ENCODE measurements around the gene HECTD4. TPM values are rescaled to one million over a fixed set of nuclear protein-coding genes. Genes with fewer than 3 reads are reported as not detected.

Gene HECTD4
- polyA plus RNA-seq, 1 donor from 2014 or later, result 15.8 TPM

DNA sequence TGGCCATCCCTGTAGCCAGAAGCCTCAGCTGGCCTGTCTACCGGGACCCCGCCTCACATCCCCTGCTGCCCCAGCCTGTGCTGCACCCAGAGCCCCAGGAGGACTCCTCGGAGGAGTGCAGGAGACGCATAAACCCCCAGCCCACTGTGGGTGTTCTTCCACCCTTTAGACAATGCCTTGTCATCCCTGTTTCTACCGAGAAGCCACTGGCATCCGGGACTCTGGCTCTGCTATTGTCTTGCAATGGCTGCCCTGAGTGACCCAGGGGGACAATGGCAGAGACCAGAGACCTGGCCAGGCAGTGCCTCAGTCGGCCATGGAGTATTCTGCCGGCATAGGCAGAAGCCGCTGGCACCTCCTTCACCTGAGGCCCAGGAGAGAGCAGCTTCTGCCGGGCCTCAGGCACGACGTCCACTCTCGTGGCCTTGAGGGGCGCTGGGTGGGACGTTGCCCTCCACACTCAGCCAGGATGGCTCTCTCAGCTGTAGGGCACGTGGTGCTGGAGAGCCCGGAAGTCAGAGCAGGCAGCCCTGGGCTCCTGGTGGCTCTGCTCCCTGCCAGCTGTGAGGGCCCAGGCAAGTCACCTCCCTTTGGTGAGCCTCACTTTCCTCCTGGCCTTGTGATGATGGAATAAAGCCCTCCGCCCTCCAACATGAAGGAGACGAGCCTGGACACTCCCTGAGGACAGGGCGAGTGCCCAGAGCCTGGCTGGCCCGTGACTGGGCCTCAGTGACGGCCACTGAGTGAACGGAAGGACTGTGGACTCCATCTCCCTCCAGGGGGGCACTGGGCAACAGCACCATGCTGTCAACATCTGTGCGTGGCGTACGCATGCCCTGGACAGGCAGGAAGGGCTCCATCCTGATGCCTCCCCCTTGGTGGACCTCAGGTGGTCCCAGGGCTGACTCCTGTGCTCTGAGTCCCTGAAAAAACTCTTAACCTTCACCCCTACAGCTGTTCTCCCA, 215.9 kb downstream of the HECTD4 start:
- Histone ChIP-seq H3K79me2 (replicated peaks; ENCODE audit: insufficient read depth, low read length) (no peaks in the 10 kb centered on the region), H3K36me3 (ENCODE audit: insufficient read depth, low read length) (peaks cover 3% of the 10 kb centered on the region), H3K9me3 (ENCODE audit: low read length) (no peaks in the 10 kb centered on the region), H2AFZ (ENCODE audit: low read depth, low read length) (no peak overlapping the region), H3F3A (ENCODE audit: insufficient read depth, low read length, poor library complexity, severe bottlenecking) (no peaks in the 10 kb centered on the region), H3K27ac (ENCODE audit: low read length) (no peak overlapping the region), H3K27me3 (ENCODE audit: insufficient read depth, low read depth, low read length) (no peaks in the 10 kb centered on the region), H3K9me2 (ENCODE audit: insufficient read depth, low read length) (no peaks in the 10 kb centered on the region), H3K4me3 (ENCODE audit: low read length) (no peak overlapping the region), H3K9ac (ENCODE audit: low read length) (no peak overlapping the region), H3K4me2 (ENCODE audit: low read length) (no peak overlapping the region), H4K20me1 (ENCODE audit: insufficient read depth) (no peaks in the 10 kb centered on the region)
- TF ChIP-seq POLR2AphosphoS5 (IDR thresholded peaks at IDR 0.05) (peak; percentile 14), EP300 (conservative IDR thresholded peaks at IDR 0.05; ENCODE audit: poor library complexity, severe bottlenecking) (no peak), TAF1 (IDR thresholded peaks at IDR 0.05; ENCODE audit: low read depth) (no peak)

DNA sequence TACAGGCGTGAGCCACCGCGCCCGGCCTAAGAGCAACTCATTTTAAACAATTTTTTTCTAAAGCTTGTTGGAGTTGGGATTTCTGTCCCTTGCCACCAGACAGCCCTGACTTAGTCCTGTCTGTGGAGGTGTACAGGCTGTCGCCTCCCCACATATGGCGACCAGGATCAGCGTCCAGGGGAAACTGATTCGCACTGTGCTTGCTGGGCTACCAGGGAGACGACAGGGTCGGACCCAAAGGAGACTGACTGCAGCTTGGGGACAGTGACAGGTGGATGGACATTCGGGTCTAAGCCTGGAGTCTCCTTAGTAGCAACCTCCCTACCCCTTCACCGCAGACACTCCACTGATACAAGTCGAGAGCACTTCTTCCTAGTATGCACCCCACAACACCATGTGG, 216.6 kb downstream of the HECTD4 start:
- Histone ChIP-seq H3K4me3 (ENCODE audit: low read length) (no peak overlapping the region), H4K20me1 (ENCODE audit: insufficient read depth) (no peaks in the 10 kb centered on the region), H3K4me2 (ENCODE audit: low read length) (no peak overlapping the region), H3K27ac (ENCODE audit: low read length) (no peak overlapping the region), H3K9me2 (ENCODE audit: insufficient read depth, low read length) (no peaks in the 10 kb centered on the region), H3F3A (ENCODE audit: insufficient read depth, low read length, poor library complexity, severe bottlenecking) (no peaks in the 10 kb centered on the region), H3K27me3 (ENCODE audit: insufficient read depth, low read depth, low read length) (no peaks in the 10 kb centered on the region), H3K9me3 (ENCODE audit: low read length) (no peaks in the 10 kb centered on the region), H3K9ac (ENCODE audit: low read length) (no peak overlapping the region), H3K36me3 (ENCODE audit: insufficient read depth, low read length) (peaks cover 3% of the 10 kb centered on the region), H2AFZ (ENCODE audit: low read depth, low read length) (no peak overlapping the region), H3K79me2 (replicated peaks; ENCODE audit: insufficient read depth, low read length) (no peaks in the 10 kb centered on the region)
- TF ChIP-seq MXI1 (conservative IDR thresholded peaks at IDR 0.05; ENCODE audit: poor library complexity, severe bottlenecking), result no peak

DNA sequence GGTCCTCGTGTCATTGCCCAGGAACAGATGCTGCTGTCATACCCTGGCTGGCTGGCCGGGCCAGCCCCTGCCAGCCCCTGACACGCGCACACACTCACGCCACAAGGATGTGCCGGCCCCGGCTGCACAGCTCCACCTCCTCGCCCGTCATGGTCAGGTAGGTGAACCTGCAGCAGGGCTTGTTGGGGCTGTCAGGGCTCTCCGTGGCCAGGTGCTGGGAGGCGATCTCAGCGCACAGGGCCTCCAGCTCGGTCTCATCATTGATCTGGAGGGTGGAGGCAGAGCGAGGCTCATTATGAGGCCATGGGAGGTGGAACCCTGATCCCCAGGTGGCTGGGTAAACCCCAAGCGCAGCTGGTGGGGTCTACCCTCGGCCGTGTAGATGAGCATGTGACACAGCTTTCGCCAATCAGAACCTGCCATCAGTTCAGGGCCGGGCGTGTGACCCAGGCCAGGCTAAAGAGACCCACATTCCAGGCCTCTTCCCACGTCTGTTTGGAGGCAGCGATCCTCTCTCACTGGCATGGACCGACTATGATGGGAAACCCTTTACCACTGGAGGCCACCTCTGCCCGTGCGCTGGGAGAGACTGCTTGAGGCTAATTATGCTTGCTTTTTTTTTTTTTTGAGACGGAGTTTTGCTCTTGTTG, 218.1 kb downstream of the HECTD4 start:
- H4K20me1 ChIP-seq (ENCODE audit: insufficient read depth), result no peaks in the 10 kb centered on the region
- no peak overlapping the region for H3K4me2 ChIP-seq (ENCODE audit: low read length)
- no peak overlapping the region for H3K9ac ChIP-seq (ENCODE audit: low read length)
- H2AFZ ChIP-seq (ENCODE audit: low read depth, low read length), result no peak overlapping the region
- H3F3A ChIP-seq (ENCODE audit: insufficient read depth, low read length, poor library complexity, severe bottlenecking), result no peaks in the 10 kb centered on the region
- no peaks in the 10 kb centered on the region for H3K9me3 ChIP-seq (ENCODE audit: low read length)
- peaks cover 3% of the 10 kb centered on the region for H3K36me3 ChIP-seq (ENCODE audit: insufficient read depth, low read length)
- H3K79me2 ChIP-seq (replicated peaks; ENCODE audit: insufficient read depth, low read length), result no peaks in the 10 kb centered on the region
- TF ChIP-seq POLR2AphosphoS5 (IDR thresholded peaks at IDR 0.05), result no peak
- no peak for TF ChIP-seq TAF1 (IDR thresholded peaks at IDR 0.05; ENCODE audit: low read depth)
- no peak for TF ChIP-seq SMC3 (conservative IDR thresholded peaks at IDR 0.05; ENCODE audit: poor library complexity)
- TF ChIP-seq EP300 (conservative IDR thresholded peaks at IDR 0.05; ENCODE audit: poor library complexity, severe bottlenecking), result no peak
- TF ChIP-seq EZH2 (IDR thresholded peaks at IDR 0.05; ENCODE audit: borderline replicate concordance, insufficient read depth, low read length, poor library complexity, severe bottlenecking), result no peak
- TF ChIP-seq RAD21 (conservative IDR thresholded peaks at IDR 0.05), result no peak
- no peak for TF ChIP-seq MXI1 (conservative IDR thresholded peaks at IDR 0.05; ENCODE audit: poor library complexity, severe bottlenecking)
- TF ChIP-seq, protein P1, sequence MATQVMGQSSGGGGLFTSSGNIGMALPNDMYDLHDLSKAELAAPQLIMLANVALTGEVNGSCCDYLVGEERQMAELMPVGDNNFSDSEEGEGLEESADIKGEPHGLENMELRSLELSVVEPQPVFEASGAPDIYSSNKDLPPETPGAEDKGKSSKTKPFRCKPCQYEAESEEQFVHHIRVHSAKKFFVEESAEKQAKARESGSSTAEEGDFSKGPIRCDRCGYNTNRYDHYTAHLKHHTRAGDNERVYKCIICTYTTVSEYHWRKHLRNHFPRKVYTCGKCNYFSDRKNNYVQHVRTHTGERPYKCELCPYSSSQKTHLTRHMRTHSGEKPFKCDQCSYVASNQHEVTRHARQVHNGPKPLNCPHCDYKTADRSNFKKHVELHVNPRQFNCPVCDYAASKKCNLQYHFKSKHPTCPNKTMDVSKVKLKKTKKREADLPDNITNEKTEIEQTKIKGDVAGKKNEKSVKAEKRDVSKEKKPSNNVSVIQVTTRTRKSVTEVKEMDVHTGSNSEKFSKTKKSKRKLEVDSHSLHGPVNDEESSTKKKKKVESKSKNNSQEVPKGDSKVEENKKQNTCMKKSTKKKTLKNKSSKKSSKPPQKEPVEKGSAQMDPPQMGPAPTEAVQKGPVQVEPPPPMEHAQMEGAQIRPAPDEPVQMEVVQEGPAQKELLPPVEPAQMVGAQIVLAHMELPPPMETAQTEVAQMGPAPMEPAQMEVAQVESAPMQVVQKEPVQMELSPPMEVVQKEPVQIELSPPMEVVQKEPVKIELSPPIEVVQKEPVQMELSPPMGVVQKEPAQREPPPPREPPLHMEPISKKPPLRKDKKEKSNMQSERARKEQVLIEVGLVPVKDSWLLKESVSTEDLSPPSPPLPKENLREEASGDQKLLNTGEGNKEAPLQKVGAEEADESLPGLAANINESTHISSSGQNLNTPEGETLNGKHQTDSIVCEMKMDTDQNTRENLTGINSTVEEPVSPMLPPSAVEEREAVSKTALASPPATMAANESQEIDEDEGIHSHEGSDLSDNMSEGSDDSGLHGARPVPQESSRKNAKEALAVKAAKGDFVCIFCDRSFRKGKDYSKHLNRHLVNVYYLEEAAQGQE (IDR thresholded peaks at IDR 0.05; ENCODE audit: borderline replicate concordance), result no peak
- TF ChIP-seq, protein P2, sequence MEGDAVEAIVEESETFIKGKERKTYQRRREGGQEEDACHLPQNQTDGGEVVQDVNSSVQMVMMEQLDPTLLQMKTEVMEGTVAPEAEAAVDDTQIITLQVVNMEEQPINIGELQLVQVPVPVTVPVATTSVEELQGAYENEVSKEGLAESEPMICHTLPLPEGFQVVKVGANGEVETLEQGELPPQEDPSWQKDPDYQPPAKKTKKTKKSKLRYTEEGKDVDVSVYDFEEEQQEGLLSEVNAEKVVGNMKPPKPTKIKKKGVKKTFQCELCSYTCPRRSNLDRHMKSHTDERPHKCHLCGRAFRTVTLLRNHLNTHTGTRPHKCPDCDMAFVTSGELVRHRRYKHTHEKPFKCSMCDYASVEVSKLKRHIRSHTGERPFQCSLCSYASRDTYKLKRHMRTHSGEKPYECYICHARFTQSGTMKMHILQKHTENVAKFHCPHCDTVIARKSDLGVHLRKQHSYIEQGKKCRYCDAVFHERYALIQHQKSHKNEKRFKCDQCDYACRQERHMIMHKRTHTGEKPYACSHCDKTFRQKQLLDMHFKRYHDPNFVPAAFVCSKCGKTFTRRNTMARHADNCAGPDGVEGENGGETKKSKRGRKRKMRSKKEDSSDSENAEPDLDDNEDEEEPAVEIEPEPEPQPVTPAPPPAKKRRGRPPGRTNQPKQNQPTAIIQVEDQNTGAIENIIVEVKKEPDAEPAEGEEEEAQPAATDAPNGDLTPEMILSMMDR (IDR thresholded peaks at IDR 0.05; ENCODE audit: poor library complexity, severe bottlenecking), result no peak
- H3K27me3 ChIP-seq (ENCODE audit: insufficient read depth, low read depth, low read length), result no peaks in the 10 kb centered on the region
- no peak overlapping the region for H3K4me3 ChIP-seq (ENCODE audit: low read length)
- no peaks in the 10 kb centered on the region for H3K9me2 ChIP-seq (ENCODE audit: insufficient read depth, low read length)
- H3K27ac ChIP-seq (ENCODE audit: low read length), result no peak overlapping the region

All from neural cell (in vitro differentiated cells).